ENCODE measurements around the gene SMAD4. TPM values are rescaled to one million over a fixed set of nuclear protein-coding genes. Genes with fewer than 3 reads are reported as not detected.

Gene SMAD4
- 100 to 1,000 TPM; 214 to 225 TPM for total RNA-seq

DNA sequence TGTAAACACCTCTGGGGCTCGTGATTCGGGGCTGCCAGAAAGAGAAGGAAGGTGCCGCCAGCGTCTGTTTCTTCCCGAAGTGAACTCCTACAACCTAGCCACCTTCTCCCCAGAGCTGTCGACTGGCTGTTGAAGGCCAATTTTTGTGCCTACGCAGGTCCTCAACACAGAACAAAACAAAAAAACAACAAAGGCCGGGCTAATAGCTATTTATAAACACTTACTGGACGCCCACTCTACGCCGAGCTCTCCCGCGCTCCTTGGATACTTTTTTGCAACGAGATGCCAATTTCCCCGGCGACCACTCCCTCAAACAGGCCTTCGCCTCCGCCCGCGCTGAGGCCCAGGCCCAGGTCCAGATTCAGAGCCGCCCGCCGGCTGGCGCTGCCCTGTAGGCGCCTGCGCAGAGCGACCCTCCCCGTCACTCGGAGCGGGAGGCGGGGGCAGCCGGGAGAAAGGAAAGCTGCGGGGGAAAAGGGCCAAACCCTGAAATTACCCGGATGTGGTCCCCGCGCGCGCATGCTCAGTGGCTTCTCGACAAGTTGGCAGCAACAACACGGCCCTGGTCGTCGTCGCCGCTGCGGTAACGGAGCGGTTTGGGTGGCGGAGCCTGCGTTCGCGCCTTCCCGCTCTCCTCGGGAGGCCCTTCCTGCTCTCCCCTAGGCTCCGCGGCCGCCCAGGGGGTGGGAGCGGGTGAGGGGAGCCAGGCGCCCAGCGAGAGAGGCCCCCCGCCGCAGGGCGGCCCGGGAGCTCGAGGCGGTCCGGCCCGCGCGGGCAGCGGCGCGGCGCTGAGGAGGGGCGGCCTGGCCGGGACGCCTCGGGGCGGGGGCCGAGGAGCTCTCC lies at the start of gene SMAD4:
TSS of gene SMAD4 (plus strand) at position 520 of the 843 bp plus-strand sequence. CDS start 16,834 bp downstream, outside the sequence.
- Histone ChIP-seq H3K27me3 (replicated peaks; ENCODE audit: insufficient read depth) (no peaks in the 10 kb centered on the region), H3K4me1 (replicated peaks) (peaks cover 9% of the 10 kb centered on the region), H3K36me3 (no peaks in the 10 kb centered on the region), H3K9me3 (no peaks in the 10 kb centered on the region), H3K4me3 (peak within 1 kb of the TSS; percentile 61 to 91), H3K27ac (peak within 1 kb of the TSS; percentile 99 to 100)
- intact Hi-C loops (cut with DNase I): loop anchor here (2.0 to 10.0 kb wide), 3 partner anchors 61 to 205 kb away; partner anchors contain the start of genes ELAC1, MEX3C and MRO
- TF ChIP-seq POLR2A (IDR thresholded peaks at IDR 0.05) (peak; percentile 90), CTCF (IDR thresholded peaks at IDR 0.05) (peak in 2 of 4 experiments; percentile 14 to 18), POLR2AphosphoS5 (IDR thresholded peaks at IDR 0.05) (peak; percentile 96)
- under 1% methylated on average over 76 of the region's 79 CpGs for WGBS
- DNase-seq (ENCODE audit: low spot score): peak; percentile 94

DNA sequence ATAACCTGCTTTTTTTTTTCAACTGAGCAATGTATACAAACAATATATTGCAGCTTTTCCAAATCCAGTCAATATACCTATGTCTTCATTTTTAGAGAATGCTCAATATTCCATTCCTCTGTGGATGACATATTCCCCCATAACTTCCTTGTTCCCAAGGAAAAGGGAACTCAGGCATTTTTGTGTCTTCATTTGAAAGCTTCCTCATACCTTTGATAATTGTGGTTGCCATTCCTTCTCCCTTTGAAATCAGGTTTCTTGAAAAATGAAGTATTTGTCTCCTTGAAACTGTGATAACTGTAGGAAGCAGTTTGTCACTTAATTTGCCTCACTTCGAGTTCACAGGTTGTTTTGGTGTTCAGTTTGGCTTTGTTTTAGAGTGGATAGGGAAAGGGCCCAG lies 48.6 kb upstream of the SMAD4 start:
- TF ChIP-seq POLR2AphosphoS5 (IDR thresholded peaks at IDR 0.05) (no peak), POLR2A (IDR thresholded peaks at IDR 0.05) (no peak), CTCF (IDR thresholded peaks at IDR 0.05) (no peak)
- Histone ChIP-seq H3K27ac (peak overlapping the region; percentile 83 to 89), H3K27me3 (replicated peaks; ENCODE audit: insufficient read depth) (no peaks in the 10 kb centered on the region), H3K9me3 (no peaks in the 10 kb centered on the region), H3K4me3 (no peak overlapping the region), H3K4me1 (replicated peaks) (peaks cover 11% of the 10 kb centered on the region), H3K36me3 (no peaks in the 10 kb centered on the region)
- DNase-seq (ENCODE audit: low spot score): no peak
- 75% methylated on average over 1 of the region's 1 CpG for WGBS
- intact Hi-C loops (cut with DNase I): no loop called here

- peak; percentile 89 for TF ChIP-seq POLR2AphosphoS5 (IDR thresholded peaks at IDR 0.05)
- TF ChIP-seq CTCF (IDR thresholded peaks at IDR 0.05): no peak
- Histone ChIP-seq H3K27me3 (replicated peaks; ENCODE audit: insufficient read depth) (no peaks in the 10 kb centered on the region), H3K4me3 (no peak overlapping the region), H3K36me3 (no peaks in the 10 kb centered on the region), H3K4me1 (replicated peaks) (peaks cover 11% of the 10 kb centered on the region), H3K27ac (peak overlapping the region; percentile 83 to 89), H3K9me3 (no peaks in the 10 kb centered on the region)
- intact Hi-C loops (cut with DNase I): no loop called here
- DNase-seq (ENCODE audit: low spot score): peak; percentile 75
- WGBS: 38% methylated on average over 8 of the region's 8 CpGs
Measured at GRCh38 chr18:50982086-50982801, 47.8 kb upstream of the SMAD4 start.

DNA sequence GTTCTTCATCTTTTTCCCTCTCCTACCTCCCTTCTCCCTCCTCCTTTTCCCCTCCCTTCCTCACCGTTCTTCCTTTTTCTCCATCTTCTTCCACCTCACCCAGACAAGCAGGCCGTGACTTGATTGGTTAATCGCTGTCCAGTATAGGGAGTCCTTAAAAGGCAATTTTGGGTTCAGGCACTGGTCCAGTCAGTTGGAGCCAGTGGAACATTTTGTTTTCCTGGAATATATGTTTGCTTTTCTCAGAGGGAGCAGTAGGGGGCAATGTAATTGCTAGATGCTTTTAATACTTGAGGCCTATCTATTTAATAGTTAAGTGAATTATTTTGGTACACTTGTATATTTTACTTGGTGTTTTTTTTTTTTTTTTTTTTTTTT lies 47.2 kb upstream of the SMAD4 start:
- H3K27ac ChIP-seq: peak overlapping the region; percentile 83 to 89
- peak; percentile 16 for DNase-seq (ENCODE audit: low spot score)
- intact Hi-C loops (cut with DNase I): no loop called here

More for the DNA sequence above, 47.2 kb upstream of the SMAD4 start:
- 64% methylated on average over 3 of the region's 3 CpGs for WGBS
- Histone ChIP-seq H3K9me3 (no peaks in the 10 kb centered on the region), H3K36me3 (no peaks in the 10 kb centered on the region), H3K4me3 (no peak overlapping the region), H3K27me3 (replicated peaks; ENCODE audit: insufficient read depth) (no peaks in the 10 kb centered on the region), H3K4me1 (replicated peaks) (peaks cover 11% of the 10 kb centered on the region)
- TF ChIP-seq CTCF (IDR thresholded peaks at IDR 0.05) (peak in 1 of 4 experiments; percentile 18), POLR2A (IDR thresholded peaks at IDR 0.05) (no peak), POLR2AphosphoS5 (IDR thresholded peaks at IDR 0.05) (no peak)
